ENCODE results near the gene ANO7. TPM values are rescaled to one million over a fixed set of nuclear protein-coding genes. Genes with fewer than 3 reads are reported as not detected.

ANO7 gene
- total and polyA plus RNA-seq, 2 of the 13 experiments (the other 11 are each of a cell fraction or from before 2014, with no cell fraction given), result 4.1 to 4.9 TPM

DNA sequence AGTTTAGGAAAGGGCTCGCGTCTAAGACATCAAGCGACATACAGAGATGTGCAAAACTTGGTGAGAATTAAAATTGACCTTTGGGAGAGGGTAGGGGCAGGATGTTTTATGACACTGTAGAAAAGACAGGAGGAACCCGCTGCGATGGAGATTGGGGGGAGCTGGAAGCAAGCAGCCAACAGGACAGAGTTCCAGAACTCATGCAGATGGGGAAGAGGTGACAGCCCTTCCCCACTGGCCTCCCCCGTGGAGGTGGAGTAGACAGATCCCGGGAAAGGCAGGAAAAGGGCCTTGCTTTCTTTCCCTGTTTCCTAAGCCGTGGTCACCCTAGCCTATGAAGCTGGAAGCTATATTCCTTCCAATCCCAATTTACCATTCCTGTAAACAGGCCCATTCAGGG is 39.1 kb downstream of the ANO7 start (continued):
- TF ChIP-seq FOXO1 (CRISPR knock-in tag; IDR thresholded peaks at IDR 0.05) (no peak), ZNF546 (CRISPR knock-in tag; conservative IDR thresholded peaks at IDR 0.05) (no peak), ESRRA (CRISPR knock-in tag; IDR thresholded peaks at IDR 0.05; ENCODE audit: low read depth) (no peak), ISL2 (CRISPR knock-in tag; IDR thresholded peaks at IDR 0.05) (0 out of 2 replicates have a peak, but pooled peaks have one; percentile 10), ZSCAN25 (CRISPR knock-in tag; IDR thresholded peaks at IDR 0.05) (0 out of 2 replicates have a peak, but pooled peaks have one; percentile 5), RELA (CRISPR knock-in tag; IDR thresholded peaks at IDR 0.05) (no peak), IRF2 (CRISPR knock-in tag; IDR thresholded peaks at IDR 0.05) (no peak), RBM22 (optimal IDR thresholded peaks at IDR 0.05; ENCODE audit: low read length) (peak; percentile 80), ZNF549 (CRISPR knock-in tag; IDR thresholded peaks at IDR 0.05) (no peak), ZNF292 (CRISPR knock-in tag; IDR thresholded peaks at IDR 0.05; ENCODE audit: borderline replicate concordance, low read depth) (no peak), TARDBP (CRISPR knock-in tag; IDR thresholded peaks at IDR 0.05) (no peak), ZFP36L1 (CRISPR knock-in tag; IDR thresholded peaks at IDR 0.05) (no peak), ZNF747 (CRISPR knock-in tag; IDR thresholded peaks at IDR 0.05; ENCODE audit: borderline replicate concordance) (no peak), ZNF329 (CRISPR knock-in tag; IDR thresholded peaks at IDR 0.05; ENCODE audit: low read depth) (no peak)
- TF ChIP-seq, protein P1, sequence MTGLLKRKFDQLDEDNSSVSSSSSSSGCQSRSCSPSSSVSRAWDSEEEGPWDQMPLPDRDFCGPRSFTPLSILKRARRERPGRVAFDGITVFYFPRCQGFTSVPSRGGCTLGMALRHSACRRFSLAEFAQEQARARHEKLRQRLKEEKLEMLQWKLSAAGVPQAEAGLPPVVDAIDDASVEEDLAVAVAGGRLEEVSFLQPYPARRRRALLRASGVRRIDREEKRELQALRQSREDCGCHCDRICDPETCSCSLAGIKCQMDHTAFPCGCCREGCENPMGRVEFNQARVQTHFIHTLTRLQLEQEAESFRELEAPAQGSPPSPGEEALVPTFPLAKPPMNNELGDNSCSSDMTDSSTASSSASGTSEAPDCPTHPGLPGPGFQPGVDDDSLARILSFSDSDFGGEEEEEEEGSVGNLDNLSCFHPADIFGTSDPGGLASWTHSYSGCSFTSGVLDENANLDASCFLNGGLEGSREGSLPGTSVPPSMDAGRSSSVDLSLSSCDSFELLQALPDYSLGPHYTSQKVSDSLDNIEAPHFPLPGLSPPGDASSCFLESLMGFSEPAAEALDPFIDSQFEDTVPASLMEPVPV (CRISPR knock-in tag; IDR thresholded peaks at IDR 0.05), result no peak
- TF ChIP-seq, protein P2, sequence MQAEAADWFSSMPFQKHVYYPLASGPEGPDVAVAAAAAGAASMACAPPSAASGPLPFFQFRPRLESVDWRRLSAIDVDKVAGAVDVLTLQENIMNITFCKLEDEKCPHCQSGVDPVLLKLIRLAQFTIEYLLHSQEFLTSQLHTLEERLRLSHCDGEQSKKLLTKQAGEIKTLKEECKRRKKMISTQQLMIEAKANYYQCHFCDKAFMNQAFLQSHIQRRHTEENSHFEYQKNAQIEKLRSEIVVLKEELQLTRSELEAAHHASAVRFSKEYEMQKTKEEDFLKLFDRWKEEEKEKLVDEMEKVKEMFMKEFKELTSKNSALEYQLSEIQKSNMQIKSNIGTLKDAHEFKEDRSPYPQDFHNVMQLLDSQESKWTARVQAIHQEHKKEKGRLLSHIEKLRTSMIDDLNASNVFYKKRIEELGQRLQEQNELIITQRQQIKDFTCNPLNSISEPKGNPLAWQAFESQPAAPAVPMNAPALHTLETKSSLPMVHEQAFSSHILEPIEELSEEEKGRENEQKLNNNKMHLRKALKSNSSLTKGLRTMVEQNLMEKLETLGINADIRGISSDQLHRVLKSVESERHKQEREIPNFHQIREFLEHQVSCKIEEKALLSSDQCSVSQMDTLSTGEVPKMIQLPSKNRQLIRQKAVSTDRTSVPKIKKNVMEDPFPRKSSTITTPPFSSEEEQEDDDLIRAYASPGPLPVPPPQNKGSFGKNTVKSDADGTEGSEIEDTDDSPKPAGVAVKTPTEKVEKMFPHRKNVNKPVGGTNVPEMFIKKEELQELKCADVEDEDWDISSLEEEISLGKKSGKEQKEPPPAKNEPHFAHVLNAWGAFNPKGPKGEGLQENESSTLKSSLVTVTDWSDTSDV (CRISPR knock-in tag; IDR thresholded peaks at IDR 0.05), result no peak
- TF ChIP-seq, protein P3, sequence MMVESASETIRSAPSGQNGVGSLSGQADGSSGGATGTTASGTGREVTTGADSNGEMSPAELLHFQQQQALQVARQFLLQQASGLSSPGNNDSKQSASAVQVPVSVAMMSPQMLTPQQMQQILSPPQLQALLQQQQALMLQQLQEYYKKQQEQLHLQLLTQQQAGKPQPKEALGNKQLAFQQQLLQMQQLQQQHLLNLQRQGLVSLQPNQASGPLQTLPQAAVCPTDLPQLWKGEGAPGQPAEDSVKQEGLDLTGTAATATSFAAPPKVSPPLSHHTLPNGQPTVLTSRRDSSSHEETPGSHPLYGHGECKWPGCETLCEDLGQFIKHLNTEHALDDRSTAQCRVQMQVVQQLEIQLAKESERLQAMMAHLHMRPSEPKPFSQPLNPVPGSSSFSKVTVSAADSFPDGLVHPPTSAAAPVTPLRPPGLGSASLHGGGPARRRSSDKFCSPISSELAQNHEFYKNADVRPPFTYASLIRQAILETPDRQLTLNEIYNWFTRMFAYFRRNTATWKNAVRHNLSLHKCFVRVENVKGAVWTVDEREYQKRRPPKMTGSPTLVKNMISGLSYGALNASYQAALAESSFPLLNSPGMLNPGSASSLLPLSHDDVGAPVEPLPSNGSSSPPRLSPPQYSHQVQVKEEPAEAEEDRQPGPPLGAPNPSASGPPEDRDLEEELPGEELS (CRISPR knock-in tag; IDR thresholded peaks at IDR 0.05), result no peak
- TF ChIP-seq, protein P4, sequence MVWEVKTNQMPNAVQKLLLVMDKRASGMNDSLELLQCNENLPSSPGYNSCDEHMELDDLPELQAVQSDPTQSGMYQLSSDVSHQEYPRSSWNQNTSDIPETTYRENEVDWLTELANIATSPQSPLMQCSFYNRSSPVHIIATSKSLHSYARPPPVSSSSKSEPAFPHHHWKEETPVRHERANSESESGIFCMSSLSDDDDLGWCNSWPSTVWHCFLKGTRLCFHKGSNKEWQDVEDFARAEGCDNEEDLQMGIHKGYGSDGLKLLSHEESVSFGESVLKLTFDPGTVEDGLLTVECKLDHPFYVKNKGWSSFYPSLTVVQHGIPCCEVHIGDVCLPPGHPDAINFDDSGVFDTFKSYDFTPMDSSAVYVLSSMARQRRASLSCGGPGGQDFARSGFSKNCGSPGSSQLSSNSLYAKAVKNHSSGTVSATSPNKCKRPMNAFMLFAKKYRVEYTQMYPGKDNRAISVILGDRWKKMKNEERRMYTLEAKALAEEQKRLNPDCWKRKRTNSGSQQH (CRISPR knock-in tag; IDR thresholded peaks at IDR 0.05; ENCODE audit: low read depth), result no peak
- TF ChIP-seq, protein P5, sequence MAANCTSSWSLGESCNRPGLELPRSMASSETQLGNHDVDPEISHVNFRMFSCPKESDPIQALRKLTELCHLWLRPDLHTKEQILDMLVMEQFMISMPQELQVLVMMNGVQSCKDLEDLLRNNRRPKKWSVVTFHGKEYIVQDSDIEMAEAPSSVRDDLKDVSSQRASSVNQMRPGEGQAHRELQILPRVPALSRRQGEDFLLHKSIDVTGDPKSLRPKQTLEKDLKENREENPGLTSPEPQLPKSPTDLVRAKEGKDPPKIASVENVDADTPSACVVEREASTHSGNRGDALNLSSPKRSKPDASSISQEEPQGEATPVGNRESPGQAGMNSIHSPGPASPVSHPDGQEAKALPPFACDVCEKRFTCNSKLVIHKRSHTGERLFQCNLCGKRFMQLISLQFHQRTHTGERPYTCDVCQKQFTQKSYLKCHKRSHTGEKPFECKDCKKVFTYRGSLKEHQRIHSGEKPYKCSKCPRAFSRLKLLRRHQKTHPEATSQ (CRISPR knock-in tag; IDR thresholded peaks at IDR 0.05; ENCODE audit: borderline replicate concordance), result no peak
- TF ChIP-seq, protein P6, sequence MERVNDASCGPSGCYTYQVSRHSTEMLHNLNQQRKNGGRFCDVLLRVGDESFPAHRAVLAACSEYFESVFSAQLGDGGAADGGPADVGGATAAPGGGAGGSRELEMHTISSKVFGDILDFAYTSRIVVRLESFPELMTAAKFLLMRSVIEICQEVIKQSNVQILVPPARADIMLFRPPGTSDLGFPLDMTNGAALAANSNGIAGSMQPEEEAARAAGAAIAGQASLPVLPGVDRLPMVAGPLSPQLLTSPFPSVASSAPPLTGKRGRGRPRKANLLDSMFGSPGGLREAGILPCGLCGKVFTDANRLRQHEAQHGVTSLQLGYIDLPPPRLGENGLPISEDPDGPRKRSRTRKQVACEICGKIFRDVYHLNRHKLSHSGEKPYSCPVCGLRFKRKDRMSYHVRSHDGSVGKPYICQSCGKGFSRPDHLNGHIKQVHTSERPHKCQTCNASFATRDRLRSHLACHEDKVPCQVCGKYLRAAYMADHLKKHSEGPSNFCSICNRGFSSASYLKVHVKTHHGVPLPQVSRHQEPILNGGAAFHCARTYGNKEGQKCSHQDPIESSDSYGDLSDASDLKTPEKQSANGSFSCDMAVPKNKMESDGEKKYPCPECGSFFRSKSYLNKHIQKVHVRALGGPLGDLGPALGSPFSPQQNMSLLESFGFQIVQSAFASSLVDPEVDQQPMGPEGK (CRISPR knock-in tag; IDR thresholded peaks at IDR 0.05), result no peak
